Hepatocyte (in vitro differentiated cells): ENCODE results near the gene SOX3. TPM values are rescaled to one million over a fixed set of nuclear protein-coding genes. Genes with fewer than 3 reads are reported as not detected.
A peak's percentile ranks its signal among the peaks of the same experiment; 100 is the strongest.

Experiments
- DNase-seq: peaks from one replicate; pipeline ENCODE4 v3.0.0-alpha.2; 2016; ENCODE audit warnings: low spot score
- H2AFZ ChIP-seq: fragments of 200-600 bp; sonication (generic); 2 replicates; pipeline ENCODE4 v1.6.0; 2016; ENCODE audit warnings: antibody characterized with exemption, mild to moderate bottlenecking
- H3K27ac ChIP-seq: fragments of 200-600 bp; sonication (generic); 2 replicates; pipeline ENCODE4 v1.5.1; 2016; ENCODE audit warnings: mild to moderate bottlenecking
- H3K27me3 ChIP-seq: fragments of 200-600 bp; sonication (generic); 2 replicates; pipeline ENCODE4 v1.6.1; 2016
- H3K36me3 ChIP-seq: fragments of 200-600 bp; sonication (generic); replicated peaks from 2 replicates; pipeline ENCODE4 v1.5.1; 2016; ENCODE audit warnings: low read depth; ENCODE audit not compliant: insufficient read depth
- H3K4me1 ChIP-seq: fragments of 200-600 bp; sonication (generic); 2 replicates; pipeline ENCODE4 v1.5.1; 2016; ENCODE audit warnings: mild to moderate bottlenecking, moderate library complexity; ENCODE audit not compliant: insufficient read depth
- H3K4me2 ChIP-seq: fragments of 200-600 bp; sonication (generic); 2 replicates; pipeline ENCODE4 v1.6.0; 2016
- H3K4me3 ChIP-seq: fragments of 200-600 bp; sonication (generic); 2 replicates; pipeline ENCODE4 v1.5.1; 2016; ENCODE audit warnings: mild to moderate bottlenecking
- H3K79me2 ChIP-seq: fragments of 200-600 bp; sonication (generic); 2 replicates; pipeline ENCODE4 v1.6.0; 2017; ENCODE audit warnings: mild to moderate bottlenecking
- H3K9me2 ChIP-seq: fragments of 200-600 bp; sonication (generic); replicated peaks from 2 replicates; pipeline ENCODE4 v1.6.0; 2017; ENCODE audit warnings: mild to moderate bottlenecking; ENCODE audit not compliant: insufficient read depth
- H3K9me3 ChIP-seq: fragments of 200-600 bp; sonication (generic); 2 replicates; pipeline ENCODE4 v1.5.1; 2016; ENCODE audit warnings: low read depth, mild to moderate bottlenecking
- H4K20me1 ChIP-seq: fragments of 200-600 bp; sonication (generic); 2 replicates; pipeline ENCODE4 v1.6.0; 2016; ENCODE audit warnings: mild to moderate bottlenecking; ENCODE audit not compliant: insufficient read depth, poor library complexity, severe bottlenecking
- EZH2 ChIP-seq: fragments of 200-600 bp; sonication (generic); IDR thresholded peaks from 2 replicates; pipeline ENCODE4 v1.6.1; 2016; ENCODE audit warnings: antibody characterized with exemption, mild to moderate bottlenecking, borderline replicate concordance
- EZH2phosphoT487 ChIP-seq: fragments of 200-600 bp; sonication (generic); IDR thresholded peaks from one replicate; pipeline ENCODE4 v1.6.1; 2018; ENCODE audit warnings: antibody characterized with exemption, mild to moderate bottlenecking, low read depth, moderate library complexity; ENCODE audit not compliant: unreplicated experiment, severe bottlenecking
- WGBS: methylation state at CpG from one replicate; pipeline ENCODE4 v1.1.6; 2016; ENCODE audit warnings: low lambda C conversion rate; ENCODE audit errors: missing lambda C conversion rate; 5-methylcytosine and 5-hydroxymethylcytosine counted together
- polyA plus RNA-seq: library from polyadenylated mRNA; unstranded; fragments of >200 nt; fragmentation: Nextera tagmentation; extraction: Ambion mirVana; gene quantifications from 2 replicates; pipeline ENCODE4 v1.2.1, GENCODE V29; 2016
- total RNA-seq: library from RNA; depleted of rRNA; stranded (reverse); fragments of >200 nt; gene quantifications from 2 replicates; pipeline ENCODE4 v1.2.3, GENCODE V29; 2014
- TF ChIP-seq, protein P1 (sequence below): fragments of 200-600 bp; sonication (generic); IDR thresholded peaks from 2 replicates; pipeline ENCODE4 v1.5.1; 2016; ENCODE audit warnings: antibody characterized with exemption, mild to moderate bottlenecking; ENCODE audit not compliant: poor library complexity

Gene SOX3
- total and polyA plus RNA-seq, 2 experiments from 2014 or later: not detected

DNA sequence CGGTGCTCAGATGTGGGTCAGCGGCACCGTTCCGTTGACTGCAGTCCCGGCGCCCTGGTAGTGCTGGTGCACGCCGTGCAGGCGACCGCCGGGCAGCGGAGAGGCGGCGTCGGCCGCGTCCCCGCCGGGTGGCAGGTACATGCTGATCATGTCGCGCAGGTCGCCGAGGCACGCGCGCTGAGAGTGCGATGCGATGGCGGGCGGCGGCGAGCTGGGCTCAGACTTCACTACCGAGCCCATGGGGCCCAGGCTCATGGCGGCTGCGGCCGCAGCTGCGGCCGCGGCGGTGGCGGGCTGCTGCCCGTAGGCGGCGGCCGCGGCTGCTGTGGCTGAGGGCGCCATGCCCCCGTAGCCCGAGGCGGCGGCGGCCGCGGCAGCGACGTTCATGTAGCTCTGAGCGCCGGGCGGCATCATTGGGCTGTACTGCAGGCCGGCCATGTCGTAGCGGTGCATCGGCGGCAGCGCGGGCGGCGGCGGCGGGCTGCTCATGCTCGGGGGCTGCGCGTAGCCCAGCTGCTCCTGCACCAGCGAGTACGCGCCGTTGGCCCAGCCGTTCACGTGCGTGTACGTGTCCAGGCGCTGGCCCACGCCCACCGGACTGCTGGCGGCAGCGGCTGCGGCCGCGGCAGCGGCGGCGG is 1.0 kb downstream of the SOX3 start:
- peaks cover 82% of the 10 kb centered on the region for H3K27me3 ChIP-seq
- no peak overlapping the region for H3K27ac ChIP-seq
- H3K9me2 ChIP-seq: no peaks in the 10 kb centered on the region
- TF ChIP-seq EZH2 (no peak), EZH2phosphoT487 (no peak)
- TF ChIP-seq, protein P1, sequence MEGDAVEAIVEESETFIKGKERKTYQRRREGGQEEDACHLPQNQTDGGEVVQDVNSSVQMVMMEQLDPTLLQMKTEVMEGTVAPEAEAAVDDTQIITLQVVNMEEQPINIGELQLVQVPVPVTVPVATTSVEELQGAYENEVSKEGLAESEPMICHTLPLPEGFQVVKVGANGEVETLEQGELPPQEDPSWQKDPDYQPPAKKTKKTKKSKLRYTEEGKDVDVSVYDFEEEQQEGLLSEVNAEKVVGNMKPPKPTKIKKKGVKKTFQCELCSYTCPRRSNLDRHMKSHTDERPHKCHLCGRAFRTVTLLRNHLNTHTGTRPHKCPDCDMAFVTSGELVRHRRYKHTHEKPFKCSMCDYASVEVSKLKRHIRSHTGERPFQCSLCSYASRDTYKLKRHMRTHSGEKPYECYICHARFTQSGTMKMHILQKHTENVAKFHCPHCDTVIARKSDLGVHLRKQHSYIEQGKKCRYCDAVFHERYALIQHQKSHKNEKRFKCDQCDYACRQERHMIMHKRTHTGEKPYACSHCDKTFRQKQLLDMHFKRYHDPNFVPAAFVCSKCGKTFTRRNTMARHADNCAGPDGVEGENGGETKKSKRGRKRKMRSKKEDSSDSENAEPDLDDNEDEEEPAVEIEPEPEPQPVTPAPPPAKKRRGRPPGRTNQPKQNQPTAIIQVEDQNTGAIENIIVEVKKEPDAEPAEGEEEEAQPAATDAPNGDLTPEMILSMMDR: no peak
- H3K9me3 ChIP-seq: no peaks in the 10 kb centered on the region
- peak overlapping the region; percentile 78 for H3K4me2 ChIP-seq
- H3K4me1 ChIP-seq: no peaks in the 10 kb centered on the region
- H4K20me1 ChIP-seq: no peaks in the 10 kb centered on the region
- no peaks in the 10 kb centered on the region for H3K36me3 ChIP-seq
- H2AFZ ChIP-seq: no peak overlapping the region
- H3K4me3 ChIP-seq: no peak overlapping the region
- 38% methylated on average over 47 of the region's 92 CpGs for WGBS
- peak; percentile 53 for DNase-seq
- no peaks in the 10 kb centered on the region for H3K79me2 ChIP-seq

DNA sequence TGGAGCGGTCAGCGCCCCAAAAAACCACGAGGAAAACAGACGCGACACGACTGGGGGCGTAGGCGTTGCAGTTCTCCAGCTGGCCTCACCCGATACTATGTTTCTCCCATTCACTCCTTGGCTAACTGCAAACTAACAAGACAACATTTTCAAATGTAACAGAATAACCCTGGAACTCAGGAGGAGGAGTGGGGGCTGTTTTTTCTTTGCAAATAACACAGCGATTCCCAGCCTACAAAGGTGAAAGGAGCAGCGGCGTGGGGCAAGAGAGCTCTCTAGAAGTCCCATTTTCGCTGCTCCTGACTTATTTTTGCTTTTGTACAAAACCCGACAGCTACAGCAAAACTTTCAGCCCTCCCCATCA is 1.6 kb downstream of the SOX3 start:
- Histone ChIP-seq H3K36me3 (no peaks in the 10 kb centered on the region), H3K4me1 (no peaks in the 10 kb centered on the region), H2AFZ (no peak overlapping the region), H3K9me3 (no peaks in the 10 kb centered on the region), H4K20me1 (no peaks in the 10 kb centered on the region), H3K27ac (no peak overlapping the region), H3K4me2 (peak overlapping the region; percentile 78), H3K27me3 (peaks cover 80% of the 10 kb centered on the region), H3K9me2 (no peaks in the 10 kb centered on the region), H3K4me3 (no peak overlapping the region), H3K79me2 (no peaks in the 10 kb centered on the region)
- no peak for DNase-seq
- 55% methylated on average over 14 of the region's 14 CpGs for WGBS
- TF ChIP-seq EZH2: no peak
- peak; percentile 25 for TF ChIP-seq EZH2phosphoT487

DNA sequence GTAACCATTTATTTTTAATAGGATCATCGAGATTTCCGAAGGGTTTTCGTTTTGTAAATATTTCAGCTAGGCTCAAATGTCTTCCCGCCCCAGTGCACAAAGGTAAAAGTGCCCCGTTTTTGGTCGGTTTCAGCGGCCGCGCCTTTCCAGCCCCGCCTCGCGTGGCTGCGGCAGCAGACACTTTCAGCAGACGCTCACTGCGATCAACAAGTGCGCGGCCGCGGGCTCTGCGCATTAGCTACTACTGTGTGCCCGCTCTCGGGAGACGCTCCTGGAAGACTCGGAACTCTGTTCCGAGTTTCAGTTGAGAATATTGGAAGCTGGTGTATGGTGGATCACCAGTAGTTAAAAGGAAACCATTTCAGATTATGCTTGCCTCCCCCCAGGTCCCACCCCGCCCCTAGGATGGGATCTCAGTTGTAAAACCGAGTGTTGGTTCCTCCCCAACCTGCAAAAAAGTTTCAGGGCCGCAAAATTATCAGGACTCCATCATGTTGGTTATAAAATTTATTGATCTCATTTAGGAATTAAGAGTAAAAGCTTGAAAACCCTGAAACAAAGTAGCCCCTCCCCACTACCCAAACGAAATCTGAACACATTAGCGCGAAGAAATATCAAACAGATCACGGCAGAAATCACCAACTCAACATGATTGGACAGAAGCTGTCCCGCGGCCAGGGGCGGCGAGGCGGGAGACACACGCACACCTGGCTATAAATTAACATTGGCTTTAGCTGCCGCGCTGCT is 2.2 kb downstream of the SOX3 start:
- TF ChIP-seq EZH2phosphoT487 (peak; percentile 50), EZH2 (peak; percentile 87)
- TF ChIP-seq, protein P1: no peak
- Histone ChIP-seq H3K9me2 (no peaks in the 10 kb centered on the region), H2AFZ (no peak overlapping the region), H3K9me3 (no peaks in the 10 kb centered on the region), H3K27ac (no peak overlapping the region), H4K20me1 (no peaks in the 10 kb centered on the region), H3K36me3 (no peaks in the 10 kb centered on the region), H3K4me1 (no peaks in the 10 kb centered on the region), H3K79me2 (no peaks in the 10 kb centered on the region), H3K4me3 (no peak overlapping the region), H3K27me3 (peaks cover 78% of the 10 kb centered on the region), H3K4me2 (peak overlapping the region; percentile 78)
- DNase-seq: no peak
- 36% methylated on average over 40 of the region's 40 CpGs for WGBS

DNA sequence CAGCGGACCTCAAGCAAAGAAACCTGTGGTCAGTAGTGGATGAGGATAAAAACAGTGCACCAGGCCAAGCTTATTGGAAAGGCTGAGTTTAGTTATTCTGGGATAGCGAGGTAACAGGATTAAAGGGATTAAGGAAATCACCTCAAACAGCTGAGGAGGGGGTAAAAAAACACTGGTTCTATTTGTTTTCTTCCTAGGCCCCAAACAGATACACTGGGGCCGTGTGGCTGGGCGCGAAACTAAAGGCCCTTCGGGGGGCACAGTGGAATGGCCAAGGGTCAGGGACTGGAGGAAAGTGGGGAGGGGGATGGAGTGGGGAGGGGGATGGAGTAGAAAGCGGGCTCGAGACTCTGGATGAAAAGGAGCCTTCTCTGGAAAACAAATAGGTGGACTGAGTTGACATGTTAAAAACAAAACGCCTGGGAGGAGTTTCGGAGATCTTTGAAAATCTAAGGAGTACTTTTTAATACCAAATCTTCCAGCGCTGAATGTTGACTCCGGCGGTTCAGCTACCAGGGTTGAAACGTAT is 2.9 kb downstream of the SOX3 start:
- H3K27ac ChIP-seq: no peak overlapping the region
- DNase-seq: no peak
- no peaks in the 10 kb centered on the region for H3K9me2 ChIP-seq
- no peaks in the 10 kb centered on the region for H3K4me1 ChIP-seq
- peaks cover 71% of the 10 kb centered on the region for H3K27me3 ChIP-seq
- no peaks in the 10 kb centered on the region for H3K9me3 ChIP-seq
- H2AFZ ChIP-seq: no peak overlapping the region
- no peak overlapping the region for H3K4me3 ChIP-seq
- peak overlapping the region; percentile 78 for H3K4me2 ChIP-seq
- no peaks in the 10 kb centered on the region for H3K36me3 ChIP-seq
- TF ChIP-seq EZH2phosphoT487: no peak
- TF ChIP-seq EZH2: no peak
- TF ChIP-seq, protein P1: no peak
- H3K79me2 ChIP-seq: no peaks in the 10 kb centered on the region
- 54% methylated on average over 14 of the region's 14 CpGs for WGBS
- H4K20me1 ChIP-seq: no peaks in the 10 kb centered on the region
